IPS DF 4.7 (cell line): Measurements from ENCODE around the gene SKIC2.
"Not testable (repeated sequence)": the region's sequence is repeated elsewhere in the genome, so short reads cannot be mapped to it uniquely, and the experiment has no call there.

Experiments
- DNase-seq: peaks from one replicate; pipeline ENCODE4 v3.0.0-alpha.2; 2013; ENCODE audit warnings: low spot score; ENCODE audit errors: extremely low read depth

The SKIC2 gene

GRCh38 chr6:31968791-31969711 lies 10.1 kb downstream of the SKIC2 start:
- DNase-seq, result no peak

- no peak for DNase-seq
Measured at GRCh38 chr6:31969712-31970603, 11.0 kb downstream of the SKIC2 start.

- no peak for DNase-seq
Measured at GRCh38 chr6:31970604-31971271, 11.8 kb downstream of the SKIC2 start.

GRCh38 chr6:31971279-31971992 lies 12.5 kb downstream of the SKIC2 start:
- DNase-seq, result no peak

GRCh38 chr6:31971993-31972708 lies 13.2 kb downstream of the SKIC2 start, which contains the start of gene DXO:
Gene DXO, minus strand, starts transcription at chr6:31972138. Its CDS starts 463 bp downstream, at chr6:31971675.
- peak; percentile 90 for DNase-seq

GRCh38 chr6:31972709-31973350 lies 13.9 kb downstream of the SKIC2 start:
- no peak for DNase-seq

GRCh38 chr6:31976065-31976464 lies 17.1 kb downstream of the SKIC2 start:
- DNase-seq, result not testable (repeated sequence)

- DNase-seq, result no peak
Measured at GRCh38 chr6:31977816-31978431, 18.9 kb downstream of the SKIC2 start.

- DNase-seq, result no peak
Measured at GRCh38 chr6:31978831-31979230, 19.9 kb downstream of the SKIC2 start.

GRCh38 chr6:31979238-31979898 lies 20.4 kb downstream of the SKIC2 start:
- DNase-seq, result no peak

- DNase-seq, result not testable (repeated sequence)
Measured at GRCh38 chr6:31980195-31980876, 21.4 kb downstream of the SKIC2 start.

- not testable (repeated sequence) for DNase-seq
Measured at GRCh38 chr6:31980998-31981397, 22.0 kb downstream of the SKIC2 start.

GRCh38 chr6:31981744-31982143 lies 22.8 kb downstream of the SKIC2 start, which contains the start of gene C4A:
Gene C4A, plus strand, starts transcription at chr6:31982057. Its CDS starts 51 bp downstream, at chr6:31982108.
- not testable (repeated sequence) for DNase-seq

GRCh38 chr6:31989363-31989762 lies 30.4 kb downstream of the SKIC2 start:
- not testable (repeated sequence) for DNase-seq

GRCh38 chr6:31994421-31994820 lies 35.4 kb downstream of the SKIC2 start:
- not testable (repeated sequence) for DNase-seq

GRCh38 chr6:31996385-31996784 lies 37.4 kb downstream of the SKIC2 start:
- DNase-seq, result not testable (repeated sequence)

- not testable (repeated sequence) for DNase-seq
Measured at GRCh38 chr6:32002546-32003268, 43.7 kb downstream of the SKIC2 start.
